ENCODE measurements around the gene NOXA1.
"Not testable (repeated sequence)": the region's sequence is repeated elsewhere in the genome, so short reads cannot be mapped to it uniquely, and the experiment has no call there.

Gene NOXA1

GRCh38 chr9:137438591-137439157 is 15.5 kb downstream of the NOXA1 start:
- DNase-seq (ENCODE audit: low spot score), result no peak

GRCh38 chr9:137439158-137439714 is 16.0 kb downstream of the NOXA1 start:
- DNase-seq (ENCODE audit: low spot score), result no peak

- DNase-seq (ENCODE audit: low spot score), result no peak
Observed at GRCh38 chr9:137441289-137441934, 18.2 kb downstream of the NOXA1 start, which contains the start of gene ENTPD8. Gene ENTPD8 (minus strand): TSS chr9:137441357. CDS start chr9:137438285, 3,072 bp downstream.

GRCh38 chr9:137441935-137442321 is 18.7 kb downstream of the NOXA1 start:
- no peak for DNase-seq (ENCODE audit: low spot score)

- no peak for DNase-seq (ENCODE audit: low spot score)
Observed at GRCh38 chr9:137444106-137444790, 21.1 kb downstream of the NOXA1 start.

GRCh38 chr9:137445275-137445807 is 22.1 kb downstream of the NOXA1 start:
- peak; percentile 92 for DNase-seq (ENCODE audit: low spot score)

GRCh38 chr9:137445930-137446431 is 22.8 kb downstream of the NOXA1 start:
- no peak for DNase-seq (ENCODE audit: low spot score)

- DNase-seq (ENCODE audit: low spot score), result no peak
Observed at GRCh38 chr9:137446851-137447471, 23.8 kb downstream of the NOXA1 start.

GRCh38 chr9:137447722-137448601 is 24.8 kb downstream of the NOXA1 start:
- no peak for DNase-seq (ENCODE audit: low spot score)

- no peak for DNase-seq (ENCODE audit: low spot score)
Observed at GRCh38 chr9:137448602-137448962, 25.4 kb downstream of the NOXA1 start.

GRCh38 chr9:137449081-137449844 is 26.1 kb downstream of the NOXA1 start:
- DNase-seq (ENCODE audit: low spot score), result no peak

GRCh38 chr9:137449931-137450538 is 26.8 kb downstream of the NOXA1 start:
- peak; percentile 17 for DNase-seq (ENCODE audit: low spot score)

- DNase-seq (ENCODE audit: low spot score), result peak; percentile 34
Observed at GRCh38 chr9:137450539-137451222, 27.5 kb downstream of the NOXA1 start.

GRCh38 chr9:137451264-137452005 is 28.2 kb downstream of the NOXA1 start:
- not testable (repeated sequence) for DNase-seq (ENCODE audit: low spot score)

- DNase-seq (ENCODE audit: low spot score), result no peak
Observed at GRCh38 chr9:137452006-137452760, 29.0 kb downstream of the NOXA1 start.

GRCh38 chr9:137452761-137453642 is 29.8 kb downstream of the NOXA1 start:
- no peak for DNase-seq (ENCODE audit: low spot score)

GRCh38 chr9:137453643-137454081 is 30.5 kb downstream of the NOXA1 start:
- DNase-seq (ENCODE audit: low spot score), result peak; percentile 39
